Measurements from ENCODE around the gene CREG2.

- TF ChIP-seq CTCF (IDR thresholded peaks at IDR 0.05; ENCODE audit: low read length), result no peak
- no peak for TF ChIP-seq EZH2 (optimal IDR thresholded peaks at IDR 0.05; ENCODE audit: low read depth, low read length)
These were observed 11.9 kb upstream of the CREG2 start for GRCh38 chr2:101399021-101399799.
